ENCODE results near the gene ANK2. TPM values are rescaled to one million over a fixed set of nuclear protein-coding genes. Genes with fewer than 3 reads are reported as not detected.

The ANK2 gene
- total and polyA plus RNA-seq, 2 experiments from 2014 or later = 7.7 to 40.4 TPM

GRCh38 chr4:113173793-113174264 lies 124.4 kb downstream of the ANK2 start (continued):
- TF ChIP-seq ZNF462 (CRISPR knock-in tag; IDR thresholded peaks at IDR 0.05) = no peak

DNA sequence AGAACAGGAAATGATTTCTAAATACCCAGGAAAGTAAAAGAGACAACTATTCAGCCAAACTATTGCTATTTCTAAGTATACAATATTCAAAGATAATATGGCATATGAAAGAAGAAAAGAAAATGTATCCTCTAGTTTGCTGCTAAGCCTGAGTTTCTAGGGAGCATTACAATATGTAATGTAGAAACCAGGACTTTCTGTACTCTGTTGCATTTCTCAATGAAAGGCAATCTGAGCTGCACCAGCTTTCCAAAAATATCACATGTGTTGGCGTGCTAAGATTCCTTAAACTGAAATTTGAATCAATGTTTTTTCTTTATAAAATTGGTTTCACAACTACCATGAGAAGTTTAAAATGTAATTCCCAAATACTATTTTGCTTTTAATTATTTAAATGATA lies 129.6 kb downstream of the ANK2 start:
- H2AFZ ChIP-seq = no peak overlapping the region
- ATAC-seq = no peak
- no peaks in the 10 kb centered on the region for H3K4me1 ChIP-seq (ENCODE audit: insufficient read depth)
- H3K36me3 Mint-ChIP-seq (ENCODE audit: low read depth) = peaks cover 5% of the 10 kb centered on the region; the same call in 2 of the 3 replicates
- H3K27ac Mint-ChIP-seq = no peak overlapping the region
- H3K9me3 Mint-ChIP-seq = no peaks in the 10 kb centered on the region
- H3K4me3 ChIP-seq = no peak overlapping the region
- no peaks in the 10 kb centered on the region for H3K79me2 ChIP-seq (replicated peaks; ENCODE audit: insufficient read depth)
- no peaks in the 10 kb centered on the region for H3K9me2 ChIP-seq (ENCODE audit: insufficient read depth)
- H3K36me3 ChIP-seq (ENCODE audit: insufficient read depth) = no peaks in the 10 kb centered on the region
- H3K4me2 ChIP-seq = no peak overlapping the region
- no peaks in the 10 kb centered on the region for H4K20me1 ChIP-seq (replicated peaks; ENCODE audit: insufficient read depth)
- H3F3A ChIP-seq (replicated peaks; ENCODE audit: low read depth) = no peaks in the 10 kb centered on the region
- H3K4me1 Mint-ChIP-seq = no peaks in the 10 kb centered on the region
- H3K4me3 Mint-ChIP-seq = no peak overlapping the region
- DNase-seq (ENCODE audit: low spot score) = no peak
- H3K27me3 Mint-ChIP-seq (ENCODE audit: insufficient read depth, low read depth, poor library complexity) = no peaks in the 10 kb centered on the region
- H3K27me3 ChIP-seq (ENCODE audit: insufficient read depth) = no peaks in the 10 kb centered on the region
- H3K27ac ChIP-seq (ENCODE audit: low read depth) = no peak overlapping the region
- TF ChIP-seq STAT1 (IDR thresholded peaks at IDR 0.05; ENCODE audit: unreplicated experiment) (no peak), ZNF331 (CRISPR knock-in tag; IDR thresholded peaks at IDR 0.05; ENCODE audit: low read depth) (no peak), EZH2 (IDR thresholded peaks at IDR 0.05; ENCODE audit: low read depth, unreplicated experiment) (no peak), POLR2AphosphoS5 (IDR thresholded peaks at IDR 0.05; ENCODE audit: low read depth) (no peak), CREB1 (CRISPR knock-in tag; IDR thresholded peaks at IDR 0.05; ENCODE audit: low read depth) (no peak), JUNB (IDR thresholded peaks at IDR 0.05; ENCODE audit: unreplicated experiment) (no peak)
- TF ChIP-seq, protein P1, sequence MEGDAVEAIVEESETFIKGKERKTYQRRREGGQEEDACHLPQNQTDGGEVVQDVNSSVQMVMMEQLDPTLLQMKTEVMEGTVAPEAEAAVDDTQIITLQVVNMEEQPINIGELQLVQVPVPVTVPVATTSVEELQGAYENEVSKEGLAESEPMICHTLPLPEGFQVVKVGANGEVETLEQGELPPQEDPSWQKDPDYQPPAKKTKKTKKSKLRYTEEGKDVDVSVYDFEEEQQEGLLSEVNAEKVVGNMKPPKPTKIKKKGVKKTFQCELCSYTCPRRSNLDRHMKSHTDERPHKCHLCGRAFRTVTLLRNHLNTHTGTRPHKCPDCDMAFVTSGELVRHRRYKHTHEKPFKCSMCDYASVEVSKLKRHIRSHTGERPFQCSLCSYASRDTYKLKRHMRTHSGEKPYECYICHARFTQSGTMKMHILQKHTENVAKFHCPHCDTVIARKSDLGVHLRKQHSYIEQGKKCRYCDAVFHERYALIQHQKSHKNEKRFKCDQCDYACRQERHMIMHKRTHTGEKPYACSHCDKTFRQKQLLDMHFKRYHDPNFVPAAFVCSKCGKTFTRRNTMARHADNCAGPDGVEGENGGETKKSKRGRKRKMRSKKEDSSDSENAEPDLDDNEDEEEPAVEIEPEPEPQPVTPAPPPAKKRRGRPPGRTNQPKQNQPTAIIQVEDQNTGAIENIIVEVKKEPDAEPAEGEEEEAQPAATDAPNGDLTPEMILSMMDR (conservative IDR thresholded peaks at IDR 0.05; ENCODE audit: low read depth in 2 of 2) = no peak
- TF ChIP-seq, protein P2, sequence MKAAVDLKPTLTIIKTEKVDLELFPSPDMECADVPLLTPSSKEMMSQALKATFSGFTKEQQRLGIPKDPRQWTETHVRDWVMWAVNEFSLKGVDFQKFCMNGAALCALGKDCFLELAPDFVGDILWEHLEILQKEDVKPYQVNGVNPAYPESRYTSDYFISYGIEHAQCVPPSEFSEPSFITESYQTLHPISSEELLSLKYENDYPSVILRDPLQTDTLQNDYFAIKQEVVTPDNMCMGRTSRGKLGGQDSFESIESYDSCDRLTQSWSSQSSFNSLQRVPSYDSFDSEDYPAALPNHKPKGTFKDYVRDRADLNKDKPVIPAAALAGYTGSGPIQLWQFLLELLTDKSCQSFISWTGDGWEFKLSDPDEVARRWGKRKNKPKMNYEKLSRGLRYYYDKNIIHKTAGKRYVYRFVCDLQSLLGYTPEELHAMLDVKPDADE (IDR thresholded peaks at IDR 0.05) = no peak
- TF ChIP-seq, protein P3, sequence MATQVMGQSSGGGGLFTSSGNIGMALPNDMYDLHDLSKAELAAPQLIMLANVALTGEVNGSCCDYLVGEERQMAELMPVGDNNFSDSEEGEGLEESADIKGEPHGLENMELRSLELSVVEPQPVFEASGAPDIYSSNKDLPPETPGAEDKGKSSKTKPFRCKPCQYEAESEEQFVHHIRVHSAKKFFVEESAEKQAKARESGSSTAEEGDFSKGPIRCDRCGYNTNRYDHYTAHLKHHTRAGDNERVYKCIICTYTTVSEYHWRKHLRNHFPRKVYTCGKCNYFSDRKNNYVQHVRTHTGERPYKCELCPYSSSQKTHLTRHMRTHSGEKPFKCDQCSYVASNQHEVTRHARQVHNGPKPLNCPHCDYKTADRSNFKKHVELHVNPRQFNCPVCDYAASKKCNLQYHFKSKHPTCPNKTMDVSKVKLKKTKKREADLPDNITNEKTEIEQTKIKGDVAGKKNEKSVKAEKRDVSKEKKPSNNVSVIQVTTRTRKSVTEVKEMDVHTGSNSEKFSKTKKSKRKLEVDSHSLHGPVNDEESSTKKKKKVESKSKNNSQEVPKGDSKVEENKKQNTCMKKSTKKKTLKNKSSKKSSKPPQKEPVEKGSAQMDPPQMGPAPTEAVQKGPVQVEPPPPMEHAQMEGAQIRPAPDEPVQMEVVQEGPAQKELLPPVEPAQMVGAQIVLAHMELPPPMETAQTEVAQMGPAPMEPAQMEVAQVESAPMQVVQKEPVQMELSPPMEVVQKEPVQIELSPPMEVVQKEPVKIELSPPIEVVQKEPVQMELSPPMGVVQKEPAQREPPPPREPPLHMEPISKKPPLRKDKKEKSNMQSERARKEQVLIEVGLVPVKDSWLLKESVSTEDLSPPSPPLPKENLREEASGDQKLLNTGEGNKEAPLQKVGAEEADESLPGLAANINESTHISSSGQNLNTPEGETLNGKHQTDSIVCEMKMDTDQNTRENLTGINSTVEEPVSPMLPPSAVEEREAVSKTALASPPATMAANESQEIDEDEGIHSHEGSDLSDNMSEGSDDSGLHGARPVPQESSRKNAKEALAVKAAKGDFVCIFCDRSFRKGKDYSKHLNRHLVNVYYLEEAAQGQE (IDR thresholded peaks at IDR 0.05; ENCODE audit: unreplicated experiment) = no peak
